Cardiac fibroblast (primary cell): ENCODE results near the gene GNG3.

Experiments used
- DNase-seq, 2 donors: peaks; one replicate each; pipeline versions ENCODE4 v3.0.0 to v3.0.0-alpha.2; 2010; ENCODE audit warnings: low read depth in 2 of 2
- H3K4me3 ChIP-seq, 2 donors: replicated peaks in 1 of 2; 1 replicate in 1 of 2; 2 replicates in 1 of 2; pipeline ENCODE4 v1.5.1; 2011; ENCODE audit warnings: low read depth in 2 of 2, low read length in 2 of 2, mild to moderate bottlenecking in 2 of 2, moderate library complexity in 1 of 2
- CTCF ChIP-seq: IDR thresholded peaks from one replicate; pipeline ENCODE4 v1.5.1; 2011; ENCODE audit warnings: low read depth, mild to moderate bottlenecking, low read length, inconsistent platforms

Gene GNG3

GRCh38 chr11:62719302-62719978 lies 12.0 kb downstream of the GNG3 start:
- TF ChIP-seq CTCF = no peak
- no peak for DNase-seq
- H3K4me3 ChIP-seq = no peak overlapping the region

- no peak overlapping the region for H3K4me3 ChIP-seq
- DNase-seq = peak; percentile 44 to 55
- no peak for TF ChIP-seq CTCF
Observed at GRCh38 chr11:62721994-62722393, 14.5 kb downstream of the GNG3 start.

DNA sequence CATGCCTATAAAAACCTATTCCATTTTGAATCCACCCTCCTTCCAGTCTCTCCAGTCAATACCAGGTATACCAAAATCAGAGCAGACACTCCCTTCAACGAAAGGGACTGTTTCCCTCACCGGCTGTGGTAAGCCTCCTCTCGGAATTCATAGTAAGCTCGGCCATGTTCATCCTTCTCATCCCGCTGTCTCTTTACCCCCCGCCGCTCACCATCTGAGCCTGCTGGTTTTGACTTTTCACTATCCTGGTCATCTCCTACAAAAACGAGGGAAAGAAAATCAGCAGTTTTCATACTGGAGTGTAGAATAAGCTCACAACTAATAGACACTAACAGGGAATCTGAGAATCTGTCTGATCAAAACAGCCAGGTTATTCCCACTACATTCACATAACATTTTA lies 16.7 kb downstream of the GNG3 start:
- H3K4me3 ChIP-seq = peak overlapping the region; percentile 89 to 93
- DNase-seq = no peak
- no peak for TF ChIP-seq CTCF

GRCh38 chr11:62725646-62726045 lies 18.2 kb downstream of the GNG3 start:
- DNase-seq = no peak
- no peak for TF ChIP-seq CTCF

GRCh38 chr11:62726156-62726914 lies 18.9 kb downstream of the GNG3 start:
- TF ChIP-seq CTCF = no peak
- peak overlapping the region; percentile 89 to 93 for H3K4me3 ChIP-seq
- no peak for DNase-seq

More at GRCh38 chr11:62725646-62726045, 18.2 kb downstream of the GNG3 start:
- peak overlapping the region; percentile 89 to 93 for H3K4me3 ChIP-seq

DNA sequence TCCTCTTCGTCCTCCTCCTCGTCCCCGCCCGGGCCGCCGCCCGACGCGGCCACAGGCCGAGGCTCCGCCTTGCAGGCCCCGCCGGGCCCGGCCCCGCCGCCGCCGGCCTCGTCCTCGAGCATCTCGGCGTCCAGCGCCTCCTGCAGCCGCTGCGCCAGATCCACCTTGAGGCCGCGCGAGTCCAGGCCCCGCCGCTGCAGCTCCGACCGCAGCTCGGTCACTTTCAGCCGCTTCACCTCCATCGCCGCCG lies 19.4 kb downstream of the GNG3 start:
- no peak for TF ChIP-seq CTCF
- no peak for DNase-seq
- peak overlapping the region; percentile 89 to 93 for H3K4me3 ChIP-seq
